Measurements from ENCODE around the gene RBM17.

DNA sequence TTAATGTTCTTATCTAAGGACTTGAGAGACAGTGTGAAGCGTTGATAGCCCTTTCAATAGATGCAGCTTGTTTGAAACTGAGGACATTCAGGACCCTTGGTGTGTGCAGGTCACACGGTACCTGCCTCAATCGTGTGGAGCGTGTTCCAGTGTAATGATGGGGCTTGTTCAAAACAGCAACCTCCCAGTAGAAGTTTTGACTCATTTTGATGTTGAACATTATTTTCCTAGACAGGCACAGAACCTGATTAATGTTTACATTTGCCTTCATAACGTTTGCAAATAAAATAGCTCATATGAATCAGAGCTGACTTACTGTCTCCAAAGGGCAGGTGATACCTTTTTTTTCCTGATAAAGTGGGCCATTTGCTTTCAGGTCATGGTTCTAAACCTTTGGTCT is 21.3 kb downstream of the RBM17 start:
- TF ChIP-seq, protein P1, sequence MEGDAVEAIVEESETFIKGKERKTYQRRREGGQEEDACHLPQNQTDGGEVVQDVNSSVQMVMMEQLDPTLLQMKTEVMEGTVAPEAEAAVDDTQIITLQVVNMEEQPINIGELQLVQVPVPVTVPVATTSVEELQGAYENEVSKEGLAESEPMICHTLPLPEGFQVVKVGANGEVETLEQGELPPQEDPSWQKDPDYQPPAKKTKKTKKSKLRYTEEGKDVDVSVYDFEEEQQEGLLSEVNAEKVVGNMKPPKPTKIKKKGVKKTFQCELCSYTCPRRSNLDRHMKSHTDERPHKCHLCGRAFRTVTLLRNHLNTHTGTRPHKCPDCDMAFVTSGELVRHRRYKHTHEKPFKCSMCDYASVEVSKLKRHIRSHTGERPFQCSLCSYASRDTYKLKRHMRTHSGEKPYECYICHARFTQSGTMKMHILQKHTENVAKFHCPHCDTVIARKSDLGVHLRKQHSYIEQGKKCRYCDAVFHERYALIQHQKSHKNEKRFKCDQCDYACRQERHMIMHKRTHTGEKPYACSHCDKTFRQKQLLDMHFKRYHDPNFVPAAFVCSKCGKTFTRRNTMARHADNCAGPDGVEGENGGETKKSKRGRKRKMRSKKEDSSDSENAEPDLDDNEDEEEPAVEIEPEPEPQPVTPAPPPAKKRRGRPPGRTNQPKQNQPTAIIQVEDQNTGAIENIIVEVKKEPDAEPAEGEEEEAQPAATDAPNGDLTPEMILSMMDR (IDR thresholded peaks at IDR 0.05) = no peak
- no peak for TF ChIP-seq POLR2A (IDR thresholded peaks at IDR 0.05)
